ENCODE measurements around the gene ARHGEF28. TPM values are rescaled to one million over a fixed set of nuclear protein-coding genes. Genes with fewer than 3 reads are reported as not detected.
A peak's percentile ranks its signal among the peaks of the same experiment; 100 is the strongest.

The ARHGEF28 gene
- total RNA-seq, 6 donors from 2014 or later = 14.4 to 47.1 (median 24.4) TPM

DNA sequence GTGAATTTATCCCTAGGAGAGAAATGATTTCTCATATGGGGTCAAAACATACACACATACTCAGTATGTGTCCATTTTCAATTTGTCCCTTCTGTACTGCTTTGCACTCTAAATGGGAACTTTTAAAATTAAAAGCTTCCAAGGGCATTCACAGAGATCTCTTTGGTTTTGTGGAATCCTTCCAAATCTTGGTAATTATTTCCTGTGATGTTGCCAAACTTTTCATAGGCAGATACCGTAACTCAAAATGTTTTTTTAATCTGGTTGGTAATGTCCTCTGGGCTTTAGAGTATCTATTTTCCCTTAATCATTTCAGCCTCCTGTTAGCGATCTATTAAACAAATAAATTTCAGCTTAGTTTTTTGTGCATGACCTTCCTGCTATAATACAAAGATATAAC is 282.4 kb downstream of the ARHGEF28 start:
- no peak for TF ChIP-seq POLR2A (IDR thresholded peaks at IDR 0.05)
- no peak for TF ChIP-seq CTCF (IDR thresholded peaks at IDR 0.05)
- TF ChIP-seq EP300 (IDR thresholded peaks at IDR 0.05) = no peak
- no peak for TF ChIP-seq POLR2AphosphoS5 (IDR thresholded peaks at IDR 0.05)
- DNase-seq (no peak), ATAC-seq (ENCODE audit: low FRiP score in 2 of 2) (no peak)
- H3K27me3 ChIP-seq = no peaks in the 10 kb centered on the region
- no peaks in the 10 kb centered on the region for H3K9me3 ChIP-seq
- H3K27ac ChIP-seq = no peak overlapping the region
- H3K4me3 ChIP-seq = no peak overlapping the region
- no peaks in the 10 kb centered on the region for H3K4me1 ChIP-seq
- 25 to 31% methylated on average over 2 of the region's 2 CpGs for WGBS, 2 donors
- peaks cover 0 to 7% (median 2%) of the 10 kb centered on the region in 4 donors for H3K36me3 ChIP-seq

DNA sequence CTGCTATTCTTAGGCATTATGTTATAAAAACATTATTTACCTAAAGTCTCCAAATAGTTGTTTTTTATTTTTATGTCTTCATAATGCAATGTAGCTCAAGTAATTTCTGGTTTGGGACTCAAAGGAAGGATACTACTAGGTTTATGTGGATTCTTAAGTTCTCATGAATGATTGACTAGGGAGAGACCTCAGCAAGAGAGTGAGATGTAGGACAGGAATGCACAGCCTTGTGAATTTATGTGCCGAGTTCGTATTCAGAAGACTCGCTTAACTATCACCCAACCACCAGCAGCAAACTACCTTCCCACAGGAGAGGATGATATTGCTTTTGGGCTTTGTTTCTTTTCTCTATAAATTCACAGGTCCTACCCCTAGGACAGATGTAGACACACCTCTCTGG is 282.9 kb downstream of the ARHGEF28 start:
- DNase-seq (no peak), ATAC-seq (ENCODE audit: low FRiP score in 2 of 2) (no peak)
- Histone ChIP-seq H3K4me1 (no peaks in the 10 kb centered on the region), H3K36me3 (peaks cover 0 to 7% (median 2%) of the 10 kb centered on the region in 4 donors), H3K4me3 (no peak overlapping the region), H3K9me3 (no peaks in the 10 kb centered on the region), H3K27me3 (no peaks in the 10 kb centered on the region), H3K27ac (no peak overlapping the region)
- 93 to 95% methylated on average over 3 of the region's 3 CpGs for WGBS, 2 donors
- TF ChIP-seq CTCF (IDR thresholded peaks at IDR 0.05) (no peak), POLR2A (IDR thresholded peaks at IDR 0.05) (no peak), EP300 (IDR thresholded peaks at IDR 0.05) (no peak), POLR2AphosphoS5 (IDR thresholded peaks at IDR 0.05) (no peak)

DNA sequence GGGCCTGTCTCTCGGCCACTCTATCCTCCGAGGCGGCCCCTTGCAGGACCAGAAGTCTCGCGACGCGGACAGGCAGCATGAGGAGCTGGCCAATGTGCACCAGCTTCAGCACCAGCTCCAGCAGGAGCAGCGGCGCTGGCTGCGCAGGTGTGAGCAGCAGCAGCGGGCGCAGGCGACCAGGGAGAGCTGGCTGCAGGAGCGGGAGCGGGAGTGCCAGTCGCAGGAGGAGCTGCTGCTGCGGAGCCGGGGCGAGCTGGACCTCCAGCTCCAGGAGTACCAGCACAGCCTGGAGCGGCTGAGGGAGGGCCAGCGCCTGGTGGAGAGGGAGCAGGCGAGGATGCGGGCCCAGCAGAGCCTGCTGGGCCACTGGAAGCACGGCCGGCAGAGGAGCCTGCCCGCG is 283.5 kb downstream of the ARHGEF28 start:
- H3K4me1 ChIP-seq = no peaks in the 10 kb centered on the region
- H3K4me3 ChIP-seq = no peak overlapping the region
- 93 to 98% methylated on average over 5 to 27 of the region's 27 CpGs for WGBS, 2 donors
- H3K27ac ChIP-seq = no peak overlapping the region
- no peak for TF ChIP-seq POLR2A (IDR thresholded peaks at IDR 0.05)
- TF ChIP-seq CTCF (IDR thresholded peaks at IDR 0.05) = no peak
- TF ChIP-seq EP300 (IDR thresholded peaks at IDR 0.05) = no peak
- TF ChIP-seq POLR2AphosphoS5 (IDR thresholded peaks at IDR 0.05) = no peak
- H3K9me3 ChIP-seq = no peaks in the 10 kb centered on the region
- no peaks in the 10 kb centered on the region for H3K27me3 ChIP-seq
- ATAC-seq (ENCODE audit: low FRiP score in 2 of 2) = no peak
- DNase-seq = peak in 1 of 2 donors; percentile 77
- H3K36me3 ChIP-seq = peaks cover 0 to 7% (median 2%) of the 10 kb centered on the region in 4 donors

GRCh38 chr5:73911761-73912393 is 285.9 kb downstream of the ARHGEF28 start:
- Histone ChIP-seq H3K27me3 (no peaks in the 10 kb centered on the region), H3K36me3 (peaks cover 0 to 7% (median 2%) of the 10 kb centered on the region in 4 donors), H3K9me3 (no peaks in the 10 kb centered on the region), H3K4me1 (peaks cover 0 to 1% (median under 1%) of the 10 kb centered on the region in 4 donors), H3K27ac (no peak overlapping the region), H3K4me3 (no peak overlapping the region)
- WGBS, 2 donors = 63 to 71% methylated on average over 4 of the region's 4 CpGs
- DNase-seq (no peak), ATAC-seq (ENCODE audit: low FRiP score in 2 of 2) (no peak)
- TF ChIP-seq POLR2A (IDR thresholded peaks at IDR 0.05) (no peak), EP300 (IDR thresholded peaks at IDR 0.05) (no peak), CTCF (IDR thresholded peaks at IDR 0.05) (no peak), POLR2AphosphoS5 (IDR thresholded peaks at IDR 0.05) (no peak)

DNA sequence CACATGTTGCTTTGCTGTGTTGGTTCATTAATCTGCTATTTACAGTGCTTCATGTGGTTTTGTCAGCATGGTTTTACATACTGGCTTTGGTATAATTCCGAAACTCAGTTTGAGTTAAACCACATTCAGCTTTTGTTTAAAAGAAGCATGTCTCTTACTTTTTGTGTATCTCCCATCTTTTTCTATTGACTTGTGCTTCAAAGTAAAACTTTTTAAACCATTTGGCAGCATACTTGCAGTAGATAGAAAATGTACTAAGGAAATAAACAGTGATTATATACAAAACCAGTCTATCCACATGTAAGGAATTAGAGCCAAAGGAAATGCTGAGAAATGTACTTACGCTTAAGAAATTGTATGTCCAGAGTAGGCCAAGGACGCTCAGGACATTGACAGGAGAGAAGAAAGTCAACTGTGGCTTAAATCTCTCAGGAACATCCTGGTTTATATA is 286.9 kb downstream of the ARHGEF28 start:
- H3K4me1 ChIP-seq = peaks cover 0 to 11% (median 6%) of the 10 kb centered on the region in 4 donors
- H3K4me3 ChIP-seq = no peak overlapping the region
- no peak overlapping the region for H3K27ac ChIP-seq
- ATAC-seq (ENCODE audit: low FRiP score in 2 of 2) (no peak), DNase-seq (no peak)
- 77 to 82% methylated on average over 3 of the region's 3 CpGs for WGBS, 2 donors
- no peaks in the 10 kb centered on the region for H3K9me3 ChIP-seq
- peaks cover 0 to 7% (median 2%) of the 10 kb centered on the region in 4 donors for H3K36me3 ChIP-seq
- TF ChIP-seq POLR2A (IDR thresholded peaks at IDR 0.05) (no peak), EP300 (IDR thresholded peaks at IDR 0.05) (no peak), POLR2AphosphoS5 (IDR thresholded peaks at IDR 0.05) (no peak), CTCF (IDR thresholded peaks at IDR 0.05) (no peak)
- no peaks in the 10 kb centered on the region for H3K27me3 ChIP-seq

Data from upper lobe of left lung (tissue), 6 donors.